Stimulated activated CD8-positive, alpha-beta memory T cell treated with anti-CD3 and anti-CD28 coated beads, Interleukin-2, amount 100 ng/mL, for 48 hours (primary cell): ENCODE measurements around the gene MRTFB.
"Not testable (repeated sequence)": the region's sequence is repeated elsewhere in the genome, so short reads cannot be mapped to it uniquely, and the experiment has no call there.

Experiments used
- DNase-seq, 2 donors: peaks; one replicate each; pipeline ENCODE4 v3.0.0-alpha.2; 2020; ENCODE audit warnings: low read depth in 2 of 2

Gene MRTFB

DNA sequence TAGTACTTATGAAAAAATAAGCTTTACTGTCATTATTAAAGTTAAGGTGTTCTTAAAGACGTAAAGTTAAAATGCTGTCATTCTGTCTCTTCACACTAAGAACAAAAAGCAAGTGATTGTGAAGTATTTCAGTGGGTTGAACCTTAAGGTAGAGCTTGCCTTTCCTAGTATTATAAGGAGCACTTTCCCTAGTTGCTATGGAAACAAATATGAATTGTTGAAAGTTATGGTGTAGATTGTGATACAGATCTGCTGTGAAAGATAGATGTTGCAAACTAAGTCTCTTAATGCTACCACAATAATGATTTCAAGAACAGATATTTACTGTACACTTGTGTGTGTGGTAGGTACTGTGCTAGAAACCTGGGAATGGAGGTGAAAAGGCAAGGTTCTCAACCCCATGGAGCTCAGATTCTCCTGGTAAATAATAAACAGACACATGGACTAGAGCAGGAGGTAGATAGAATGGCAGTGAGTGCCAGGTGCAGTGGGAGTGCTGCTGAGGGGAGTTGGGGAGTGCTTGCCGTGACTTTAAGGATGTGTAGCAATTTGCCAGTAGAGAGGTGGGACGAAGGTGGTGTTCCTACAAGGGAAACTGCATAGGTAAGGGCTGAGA, 34.7 kb downstream of the MRTFB start:
- DNase-seq, result no peak

- no peak for DNase-seq
These were observed 35.3 kb downstream of the MRTFB start for GRCh38 chr16:14106457-14106856.

- DNase-seq, result no peak
These were observed 35.8 kb downstream of the MRTFB start for GRCh38 chr16:14106961-14107360.

GRCh38 chr16:14109077-14109775, 38.1 kb downstream of the MRTFB start:
- DNase-seq, result no peak

DNA sequence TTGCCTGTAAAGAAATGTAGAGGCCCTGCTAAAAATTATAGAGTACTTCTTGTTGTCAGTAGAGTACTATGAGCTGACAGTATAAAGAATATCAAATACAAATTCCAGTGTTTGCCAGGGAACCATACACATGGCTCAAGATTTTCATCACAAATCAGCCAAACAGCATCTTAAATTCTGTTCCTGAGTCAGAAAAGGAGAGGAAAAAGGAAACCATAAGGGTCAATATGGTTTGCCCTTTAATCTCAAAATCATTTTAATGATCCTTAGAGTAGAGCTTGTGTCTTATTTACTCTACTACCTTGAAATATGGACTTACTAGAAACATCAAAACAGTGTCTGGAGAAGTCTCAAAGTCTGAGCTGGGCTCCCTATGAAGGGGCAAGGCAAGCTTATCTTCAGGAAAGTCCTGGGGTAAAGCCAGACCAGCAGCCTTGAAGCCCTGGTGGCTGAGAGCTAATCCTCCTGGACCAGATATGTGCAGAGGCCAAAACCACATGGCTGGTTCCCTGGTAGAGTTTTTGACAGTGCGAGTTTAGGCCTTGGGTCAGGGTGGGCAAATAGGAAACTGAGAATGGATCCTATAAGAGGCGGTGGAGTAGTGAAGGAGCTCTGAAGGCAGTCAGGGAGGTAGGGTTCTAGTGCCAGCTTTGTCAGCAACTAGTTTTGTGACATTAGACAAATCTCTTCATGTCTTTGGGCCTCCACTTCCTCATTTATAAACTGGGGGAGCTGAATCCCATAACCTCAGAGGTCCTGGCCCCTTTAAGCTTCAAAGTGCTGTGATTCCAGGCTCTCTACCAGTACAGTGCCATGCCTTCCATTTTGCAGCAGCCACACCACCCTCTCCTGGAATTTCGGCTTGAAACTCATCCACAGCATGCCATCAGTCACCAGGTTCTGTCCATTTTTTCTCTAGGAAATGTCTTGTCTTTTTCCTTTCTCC, 38.9 kb downstream of the MRTFB start:
- DNase-seq, result no peak

- DNase-seq, result no peak
These were observed 39.7 kb downstream of the MRTFB start for GRCh38 chr16:14110728-14111251.

DNA sequence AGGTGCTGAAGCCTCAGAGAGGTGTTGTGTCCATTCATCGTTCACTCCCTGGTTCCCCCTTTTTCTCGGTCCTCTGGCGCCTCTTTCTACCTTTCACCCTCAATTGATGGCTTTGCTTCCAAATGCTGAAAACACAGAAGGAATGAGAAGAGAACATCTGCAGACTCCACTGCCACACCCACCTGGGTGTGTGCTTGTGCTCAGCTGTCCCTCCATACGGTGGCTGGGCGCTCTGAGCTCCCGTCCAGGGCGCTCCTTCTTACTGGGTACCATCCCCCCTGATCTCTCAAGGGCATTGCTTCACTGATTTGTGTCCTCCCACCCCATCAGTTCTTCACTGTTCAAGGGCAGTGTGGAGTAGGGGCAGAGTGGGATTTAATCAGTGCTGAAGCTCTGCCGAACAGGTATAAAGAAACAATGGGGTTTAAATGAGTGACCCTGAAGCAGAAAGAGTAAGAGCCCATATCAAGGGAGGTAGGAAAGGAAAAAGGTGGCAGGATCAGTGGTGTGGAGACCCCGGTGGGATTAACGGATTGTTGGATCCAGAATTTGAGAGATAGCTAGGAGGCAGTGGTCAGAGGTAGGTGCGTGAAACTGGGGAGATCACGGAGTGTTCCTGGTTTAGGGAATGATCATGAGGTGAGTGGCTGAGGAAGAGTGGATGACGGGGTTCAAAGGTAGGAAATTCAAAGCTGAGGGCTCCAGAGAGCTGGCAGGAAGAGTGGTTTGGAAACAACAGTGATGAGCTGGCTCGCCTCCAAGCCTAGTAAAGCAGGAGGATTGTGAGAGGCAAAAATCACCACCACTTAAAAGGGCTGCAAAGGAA, 40.8 kb downstream of the MRTFB start:
- DNase-seq, result no peak

DNA sequence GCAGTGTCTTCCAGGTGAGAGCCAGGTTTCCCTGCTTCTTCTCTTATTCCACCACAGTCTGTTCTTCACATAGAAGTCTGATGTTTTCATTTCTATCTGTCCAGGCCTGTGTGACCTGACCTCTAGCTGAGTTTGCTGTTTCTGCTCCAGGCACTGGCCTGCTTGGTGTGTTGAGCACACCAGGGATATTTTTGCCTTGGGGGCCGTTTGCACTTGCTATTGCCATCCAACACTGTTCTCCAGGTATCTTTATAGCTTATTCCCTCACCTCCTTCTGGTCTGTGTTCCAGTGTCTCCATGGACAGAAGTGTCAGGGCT, 41.4 kb downstream of the MRTFB start:
- no peak for DNase-seq

- DNase-seq, result no peak
These were observed 42.2 kb downstream of the MRTFB start for GRCh38 chr16:14113344-14113743.

DNA sequence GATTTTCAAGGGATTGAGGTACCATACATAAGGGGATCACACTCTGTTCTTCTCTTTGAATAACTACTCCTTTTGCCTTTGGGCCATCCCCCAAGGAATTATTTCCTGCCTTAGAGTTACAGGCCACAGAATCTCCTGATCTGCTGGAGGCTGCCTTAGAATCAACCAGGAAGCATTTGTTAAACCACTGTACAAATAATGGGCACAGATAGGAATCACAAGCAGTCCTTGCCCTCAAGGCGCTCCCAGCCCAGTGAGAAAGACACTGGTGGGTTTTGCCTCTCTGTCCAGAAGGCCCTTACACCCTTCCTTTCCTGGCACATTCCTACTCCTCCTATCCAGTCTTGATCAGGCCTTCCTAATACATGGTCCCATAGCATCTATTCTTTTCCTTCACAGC, 45.9 kb downstream of the MRTFB start:
- no peak for DNase-seq

GRCh38 chr16:14119799-14120198, 48.7 kb downstream of the MRTFB start:
- DNase-seq, result no peak

DNA sequence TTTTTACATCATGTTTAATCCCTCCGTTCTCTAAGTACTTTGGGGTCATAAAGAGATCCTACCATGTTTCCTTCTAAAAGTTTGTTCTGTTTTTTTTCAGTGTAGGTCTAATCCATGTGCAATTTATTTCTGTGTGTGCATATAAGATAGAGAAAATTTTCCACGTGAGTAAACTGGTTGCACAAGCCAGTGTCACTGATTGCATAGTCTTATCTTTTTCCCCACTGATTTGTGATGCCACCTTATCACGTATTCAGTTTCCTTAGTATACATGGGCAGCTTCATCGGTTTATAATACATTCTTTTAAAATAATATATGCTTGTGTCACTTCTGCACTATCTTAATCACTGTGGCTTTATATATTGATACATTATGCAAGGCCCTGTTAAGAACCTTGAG, 49.2 kb downstream of the MRTFB start:
- no peak for DNase-seq

GRCh38 chr16:14121142-14121541, 50.0 kb downstream of the MRTFB start:
- no peak for DNase-seq

DNA sequence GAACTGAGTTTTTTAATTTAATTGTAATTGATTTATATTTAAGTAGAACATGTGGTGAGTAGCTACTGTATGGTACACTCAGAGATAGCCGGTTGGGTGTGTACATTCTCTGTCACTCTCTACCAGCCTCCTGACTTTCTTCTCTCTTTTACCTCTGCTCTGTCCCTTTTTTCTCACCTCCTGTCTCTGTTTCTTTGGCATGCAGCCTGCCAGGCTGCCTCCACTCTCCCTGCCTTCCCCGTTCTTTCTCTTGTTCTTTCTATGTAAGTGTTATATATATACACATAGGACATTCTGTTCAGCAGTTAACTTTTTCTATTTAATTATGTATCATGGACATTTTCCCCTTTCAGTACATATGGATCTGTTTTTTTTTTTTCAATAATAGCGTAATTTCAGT, 50.8 kb downstream of the MRTFB start:
- DNase-seq, result no peak

DNA sequence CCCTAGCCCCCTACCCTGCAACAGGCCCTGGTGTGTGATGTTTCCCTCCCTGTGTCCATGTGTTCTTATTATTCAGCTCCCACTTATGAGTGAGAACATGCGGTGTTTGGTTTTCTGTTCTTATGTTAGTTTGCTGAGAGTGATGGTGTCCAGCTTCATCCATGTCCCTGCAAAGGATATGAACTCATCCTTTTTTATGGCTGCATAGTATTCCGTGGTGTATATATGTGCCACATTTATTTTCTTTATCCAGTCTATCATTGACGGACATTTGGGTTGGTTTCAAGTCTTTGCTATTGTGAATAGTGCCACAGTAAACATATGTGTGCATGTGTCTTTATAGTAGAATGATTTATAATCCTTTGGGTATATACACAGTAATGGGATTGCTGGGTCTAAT, 51.3 kb downstream of the MRTFB start:
- not testable (repeated sequence) for DNase-seq

GRCh38 chr16:14125000-14125681, 54.0 kb downstream of the MRTFB start:
- no peak for DNase-seq

GRCh38 chr16:14125708-14126107, 54.6 kb downstream of the MRTFB start:
- no peak for DNase-seq

DNA sequence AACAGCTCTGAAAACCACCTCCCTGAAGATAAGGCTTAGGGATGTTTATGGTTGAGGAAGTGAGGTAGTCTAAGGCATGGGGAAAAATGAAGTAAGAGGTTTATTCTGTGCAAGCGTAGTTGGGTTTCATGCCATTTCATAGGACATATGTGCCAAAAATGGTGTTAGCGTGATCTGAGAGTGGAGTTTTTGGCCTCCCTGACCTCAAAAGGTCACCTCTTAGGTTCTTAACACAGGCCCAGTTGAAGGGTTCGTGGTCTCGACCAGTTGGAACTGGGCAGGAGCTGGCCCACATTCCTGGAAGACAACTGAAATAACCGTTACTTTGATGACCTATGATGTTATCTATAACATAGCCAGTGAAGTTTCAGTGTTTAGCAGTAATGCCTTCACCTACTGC, 57.0 kb downstream of the MRTFB start:
- no peak for DNase-seq

GRCh38 chr16:14129502-14129901, 58.4 kb downstream of the MRTFB start:
- DNase-seq, result no peak

- DNase-seq, result no peak
These were observed 60.9 kb downstream of the MRTFB start for GRCh38 chr16:14131774-14132695.
